ENCODE results near the gene LRRFIP1. TPM values are rescaled to one million over a fixed set of nuclear protein-coding genes. Genes with fewer than 3 reads are reported as not detected.

LRRFIP1 gene
- polyA plus RNA-seq, 1 experiment, result 50.4 TPM

GRCh38 chr2:237731663-237732062 is 104.3 kb downstream of the LRRFIP1 start:
- peaks cover 1% of the 10 kb centered on the region; the same call in 1 of the 2 replicates for H3K36me3 ChIP-seq (ENCODE audit: control insufficient read depth, insufficient read depth, low read length)
- H3K4me3 ChIP-seq (ENCODE audit: low read depth, low read length), result no peak overlapping the region
- ChIA-PET CTCF (interaction anchor here (1.4 to 4.8 kb wide), 3 partner anchors 13 to 160 kb away, joined by 3 to 22 read pairs (median 4); no protein-coding TSS in a partner anchor), POLR2A (no interaction called here)
- TF ChIP-seq CTCF (IDR thresholded peaks at IDR 0.05; ENCODE audit: insufficient read depth, low read depth, low read length), result no peak
- DNase-seq (ENCODE audit: low read depth), result no peak
- no peaks in the 10 kb centered on the region for H3K27me3 ChIP-seq (ENCODE audit: control insufficient read depth, insufficient read depth, low read length)

GRCh38 chr2:237732070-237732469 is 104.7 kb downstream of the LRRFIP1 start:
- Histone ChIP-seq H3K27me3 (ENCODE audit: control insufficient read depth, insufficient read depth, low read length) (no peaks in the 10 kb centered on the region), H3K4me3 (ENCODE audit: low read depth, low read length) (no peak overlapping the region), H3K36me3 (ENCODE audit: control insufficient read depth, insufficient read depth, low read length) (peaks cover 1% of the 10 kb centered on the region)
- CTCF ChIA-PET, result interaction anchor here (4.8 kb wide), 1 partner anchor 13 kb away, joined by 22 read pairs; no protein-coding TSS in a partner anchor
- DNase-seq (ENCODE audit: low read depth), result no peak
- POLR2A ChIA-PET, result no interaction called here
- TF ChIP-seq CTCF (IDR thresholded peaks at IDR 0.05; ENCODE audit: insufficient read depth, low read depth, low read length), result no peak

- POLR2A ChIA-PET, result no interaction called here
- DNase-seq (ENCODE audit: low read depth), result no peak
- CTCF ChIA-PET, result interaction anchor here (4.8 kb wide), 1 partner anchor 12 kb away, joined by 22 read pairs; no protein-coding TSS in a partner anchor
- Histone ChIP-seq H3K27me3 (ENCODE audit: control insufficient read depth, insufficient read depth, low read length) (no peaks in the 10 kb centered on the region), H3K4me3 (ENCODE audit: low read depth, low read length) (no peak overlapping the region), H3K36me3 (ENCODE audit: control insufficient read depth, insufficient read depth, low read length) (peaks cover 1% of the 10 kb centered on the region)
- no peak for TF ChIP-seq CTCF (IDR thresholded peaks at IDR 0.05; ENCODE audit: insufficient read depth, low read depth, low read length)
Observed at GRCh38 chr2:237732790-237733381, 105.5 kb downstream of the LRRFIP1 start.

GRCh38 chr2:237733677-237734300 is 106.4 kb downstream of the LRRFIP1 start:
- ChIA-PET POLR2A (no interaction called here), CTCF (interaction anchor here (1.0 to 4.8 kb wide), 2 partner anchors 11 to 13 kb away, joined by 3 to 22 read pairs; no protein-coding TSS in a partner anchor)
- no peak overlapping the region for H3K4me3 ChIP-seq (ENCODE audit: low read depth, low read length)
- no peaks in the 10 kb centered on the region for H3K27me3 ChIP-seq (ENCODE audit: control insufficient read depth, insufficient read depth, low read length)
- DNase-seq (ENCODE audit: low read depth), result no peak
- no peak for TF ChIP-seq CTCF (IDR thresholded peaks at IDR 0.05; ENCODE audit: insufficient read depth, low read depth, low read length)
- H3K36me3 ChIP-seq (ENCODE audit: control insufficient read depth, insufficient read depth, low read length), result peaks cover 1% of the 10 kb centered on the region

- H3K27me3 ChIP-seq (ENCODE audit: control insufficient read depth, insufficient read depth, low read length), result no peaks in the 10 kb centered on the region
- no peak for TF ChIP-seq CTCF (IDR thresholded peaks at IDR 0.05; ENCODE audit: insufficient read depth, low read depth, low read length)
- no peak for DNase-seq (ENCODE audit: low read depth)
- H3K36me3 ChIP-seq (ENCODE audit: control insufficient read depth, insufficient read depth, low read length), result peaks cover 1% of the 10 kb centered on the region
- CTCF ChIA-PET, result interaction anchor here (0.9 to 1.0 kb wide), 2 partner anchors 10 to 14 kb away, joined by 3 to 4 read pairs; no protein-coding TSS in a partner anchor
- H3K4me3 ChIP-seq (ENCODE audit: low read depth, low read length), result no peak overlapping the region
- POLR2A ChIA-PET, result no interaction called here
Observed at GRCh38 chr2:237734905-237735623, 107.7 kb downstream of the LRRFIP1 start.
